ENCODE results near the gene GOSR1. TPM values are rescaled to one million over a fixed set of nuclear protein-coding genes. Genes with fewer than 3 reads are reported as not detected.
"Not testable (repeated sequence)": the region's sequence is repeated elsewhere in the genome, so short reads cannot be mapped to it uniquely, and the experiment has no call there.

The GOSR1 gene
- total RNA-seq, 1 donor: 15.9 TPM

DNA sequence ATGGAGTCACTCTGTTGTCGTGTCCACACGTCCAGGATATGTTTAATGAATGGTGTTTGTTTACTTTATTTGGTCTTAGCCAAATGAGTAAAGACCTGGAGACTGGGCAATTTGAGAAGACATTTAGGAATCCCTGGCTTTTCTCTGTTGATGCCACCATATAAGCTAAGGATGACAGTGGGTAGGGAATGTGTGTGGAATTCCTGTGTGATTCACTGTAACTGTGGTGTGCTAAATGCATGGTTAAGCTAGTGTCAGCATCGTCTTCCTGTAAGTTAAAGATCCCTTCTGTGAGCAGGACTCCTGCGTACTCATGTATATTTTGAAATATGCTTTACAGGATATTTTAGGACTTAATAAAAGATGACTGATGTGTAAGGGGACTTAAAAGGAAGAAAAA lies 26.4 kb downstream of the GOSR1 start:
- DNase-seq (ENCODE audit: low read depth in 2 of 3, low spot score in 2 of 3): no peak

DNA sequence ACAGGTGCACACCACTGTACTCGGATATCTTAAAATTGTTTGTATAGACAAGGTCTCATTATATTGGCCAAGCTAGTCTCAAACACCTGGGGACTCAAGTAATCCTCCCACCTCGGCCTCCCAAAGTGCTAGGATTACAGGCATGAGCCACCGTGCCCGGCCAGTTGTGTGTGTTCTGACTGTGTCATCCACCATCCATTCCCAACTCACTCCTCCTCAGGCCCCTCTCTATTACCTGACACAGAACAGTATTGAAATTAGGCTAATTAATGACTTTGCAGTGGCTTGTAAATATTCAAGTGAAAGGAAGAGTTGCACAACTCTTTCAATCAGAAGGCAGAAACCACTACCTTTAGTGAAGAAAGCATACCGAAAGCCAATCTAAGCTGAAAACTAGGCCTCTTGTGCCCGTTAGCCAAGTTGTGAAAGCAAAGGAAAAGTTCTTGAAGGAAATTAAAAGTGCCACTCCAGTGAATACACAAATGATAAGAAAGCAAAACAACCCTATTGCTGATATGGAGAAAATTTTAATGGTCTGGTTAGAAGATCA lies 28.7 kb downstream of the GOSR1 start:
- no peak for DNase-seq (ENCODE audit: low read depth in 2 of 3, low spot score in 2 of 3)

DNA sequence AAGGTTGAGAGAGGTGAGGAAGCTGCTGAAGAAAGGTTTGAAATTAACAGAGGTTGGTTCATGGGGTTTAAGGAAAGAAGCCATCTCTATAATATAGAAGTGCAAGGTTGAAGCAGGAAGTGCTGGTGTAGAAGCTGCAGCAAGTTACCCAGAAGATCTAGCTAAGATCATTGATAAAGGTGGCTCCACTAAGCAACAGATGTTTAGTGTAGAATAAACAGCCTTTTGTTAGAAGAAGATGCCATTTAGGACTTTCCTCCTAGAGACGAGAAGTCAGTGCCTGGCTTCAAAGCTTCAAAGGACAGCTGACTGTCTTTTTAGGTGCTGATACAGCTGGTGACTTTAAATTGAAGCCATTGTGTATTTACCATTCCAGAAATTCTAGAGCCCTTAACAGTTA lies 29.3 kb downstream of the GOSR1 start:
- DNase-seq (ENCODE audit: low read depth in 2 of 3, low spot score in 2 of 3): no peak

DNA sequence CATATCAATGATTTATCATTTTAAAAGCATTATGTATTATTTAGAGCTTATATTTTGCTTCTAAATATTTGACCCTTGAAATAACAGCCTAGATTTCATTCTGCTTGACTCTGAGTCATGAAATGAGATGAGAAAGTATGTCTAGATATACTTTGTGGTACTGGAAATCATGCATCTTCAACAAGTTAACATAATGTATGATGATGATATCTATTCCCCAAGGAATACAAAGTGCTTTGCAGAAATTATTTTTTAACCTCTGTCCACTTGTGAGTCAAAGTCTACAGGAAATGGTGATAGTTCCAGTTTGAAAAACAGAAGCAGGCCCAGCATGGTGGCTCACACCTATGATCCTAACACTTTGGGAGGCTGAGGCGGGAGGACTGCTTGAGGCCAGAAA lies 36.1 kb downstream of the GOSR1 start:
- no peak for DNase-seq (ENCODE audit: low read depth in 2 of 3, low spot score in 2 of 3)

DNA sequence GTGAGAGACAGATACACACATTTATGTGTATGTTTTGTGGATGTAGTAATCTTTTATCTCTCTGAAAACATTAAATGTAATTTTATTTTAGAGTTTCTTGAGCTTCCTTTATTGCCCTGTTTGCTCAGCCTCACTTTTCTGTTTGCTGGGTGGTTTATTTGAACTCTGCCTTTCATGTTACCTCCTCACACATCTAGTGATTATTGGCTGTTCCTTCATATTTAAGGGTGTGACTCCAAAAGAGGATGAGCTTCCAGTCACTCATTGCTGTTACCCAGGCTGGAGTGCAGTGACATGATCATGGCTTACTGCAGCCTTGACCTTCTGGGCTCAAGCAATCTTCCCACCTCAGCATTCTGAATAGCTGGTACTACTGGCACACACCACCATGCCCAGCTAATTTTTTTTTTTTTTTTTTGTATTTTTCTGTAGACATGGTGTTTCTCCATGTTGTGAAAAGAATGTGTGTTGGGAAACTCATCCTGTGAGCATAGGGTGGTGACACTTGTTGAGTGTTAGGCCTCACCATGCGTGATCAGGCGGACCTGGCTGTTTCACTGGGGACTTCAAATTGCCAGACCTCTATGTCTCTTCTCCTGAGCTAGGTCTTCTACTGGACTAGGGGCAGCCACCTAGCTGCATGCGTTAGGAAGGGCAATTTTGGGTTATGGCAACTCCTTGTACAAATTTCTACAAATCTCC lies 37.8 kb downstream of the GOSR1 start:
- no peak for DNase-seq (ENCODE audit: low read depth in 2 of 3, low spot score in 2 of 3)

DNA sequence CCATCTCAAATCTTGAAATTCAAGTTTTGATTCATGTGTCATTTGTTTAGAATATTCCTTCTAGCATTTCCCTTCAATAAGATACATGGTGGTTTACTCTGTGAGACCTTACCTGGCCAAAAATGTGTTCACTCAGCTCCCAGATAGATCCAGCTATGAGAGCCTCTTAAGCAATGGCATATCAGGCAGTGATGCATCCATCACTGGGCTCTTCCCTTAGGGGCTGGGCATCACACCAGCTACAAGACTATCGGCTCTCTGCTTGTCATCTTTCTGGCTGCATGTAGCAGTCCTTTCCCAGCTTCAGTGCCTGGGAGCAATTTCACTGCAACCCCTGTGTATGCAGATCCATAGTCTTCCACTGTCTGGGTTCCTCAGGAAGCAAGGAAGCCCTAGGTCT lies 40.6 kb downstream of the GOSR1 start:
- no peak for DNase-seq (ENCODE audit: low read depth in 2 of 3, low spot score in 2 of 3)

DNA sequence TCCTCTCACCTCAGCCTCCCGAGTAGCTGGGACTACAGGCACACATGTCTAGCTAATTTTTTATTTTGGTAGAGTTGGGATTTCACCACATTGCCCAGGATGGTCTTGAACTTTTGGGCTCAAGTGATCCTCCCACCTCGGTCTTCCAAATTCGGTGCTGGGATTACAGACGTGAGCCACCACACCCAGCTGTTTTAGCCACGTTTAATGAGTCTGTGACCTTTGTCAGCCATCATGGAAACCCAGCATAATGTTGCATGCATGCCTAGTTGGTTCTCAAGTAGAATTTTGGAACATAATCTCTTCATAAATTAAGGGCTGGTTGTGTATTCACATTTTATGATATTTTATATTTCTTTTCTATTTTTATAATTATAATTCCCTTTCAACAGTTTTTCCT lies 42.0 kb downstream of the GOSR1 start:
- no peak for DNase-seq (ENCODE audit: low read depth in 2 of 3, low spot score in 2 of 3)

DNA sequence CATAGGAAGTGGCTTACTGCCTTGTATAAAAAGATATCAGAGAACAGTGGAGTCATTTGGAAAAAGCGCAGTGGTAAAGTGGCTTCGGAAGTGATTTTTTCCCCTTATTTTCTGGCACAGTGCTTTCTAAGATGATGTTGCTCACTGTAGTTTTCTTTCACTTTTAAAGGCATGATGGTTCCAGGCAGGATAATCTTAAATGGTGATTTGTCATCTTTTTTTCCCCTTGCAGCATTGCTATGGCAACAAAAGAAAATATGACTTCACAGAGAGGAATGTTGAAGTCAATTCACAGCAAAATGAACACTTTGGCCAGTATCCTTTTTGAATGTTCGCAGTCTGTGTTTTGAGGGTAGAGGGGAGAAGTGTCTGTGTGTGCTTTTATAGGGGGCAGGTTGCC lies 42.5 kb downstream of the GOSR1 start:
- DNase-seq (ENCODE audit: low read depth in 2 of 3, low spot score in 2 of 3): no peak

DNA sequence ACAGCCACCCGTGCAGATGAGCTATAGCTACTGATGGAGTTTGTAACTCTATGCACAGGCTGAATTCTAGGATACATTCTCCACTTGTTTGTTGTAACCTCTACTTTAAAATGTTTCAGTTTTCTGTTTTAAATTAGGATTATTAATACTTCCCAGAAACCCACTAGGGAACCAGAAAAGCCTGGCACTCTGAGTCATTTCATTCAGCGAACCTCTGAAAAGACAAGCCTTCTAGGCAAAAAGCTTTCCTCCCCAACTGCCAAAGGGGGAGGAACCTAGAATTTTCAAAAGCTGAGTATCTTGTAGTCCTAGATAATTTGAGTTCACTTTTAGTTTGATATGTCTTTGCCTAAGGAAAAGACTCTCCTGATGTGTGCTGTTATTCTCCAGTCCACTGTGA lies 43.2 kb downstream of the GOSR1 start:
- no peak for DNase-seq (ENCODE audit: low read depth in 2 of 3, low spot score in 2 of 3)

DNA sequence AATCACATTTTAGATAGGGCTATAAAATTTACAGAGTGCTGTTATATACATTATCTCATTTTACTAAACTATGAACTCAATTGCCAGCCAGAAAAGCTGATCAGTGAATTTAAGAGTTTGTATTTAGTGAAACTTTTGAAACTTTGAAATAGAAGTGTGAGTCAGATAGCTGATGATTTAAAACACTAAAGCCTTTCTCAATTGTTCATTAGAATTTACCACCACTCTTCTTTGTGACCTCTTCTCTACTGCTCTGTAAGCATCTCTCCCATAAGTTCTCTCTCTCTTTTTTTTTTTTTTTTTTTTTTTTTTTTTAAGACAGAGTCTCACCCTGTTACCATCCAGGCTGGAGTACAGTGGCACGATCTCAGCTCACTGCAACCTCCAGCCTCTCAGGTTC lies 43.7 kb downstream of the GOSR1 start:
- no peak for DNase-seq (ENCODE audit: low read depth in 2 of 3, low spot score in 2 of 3)

DNA sequence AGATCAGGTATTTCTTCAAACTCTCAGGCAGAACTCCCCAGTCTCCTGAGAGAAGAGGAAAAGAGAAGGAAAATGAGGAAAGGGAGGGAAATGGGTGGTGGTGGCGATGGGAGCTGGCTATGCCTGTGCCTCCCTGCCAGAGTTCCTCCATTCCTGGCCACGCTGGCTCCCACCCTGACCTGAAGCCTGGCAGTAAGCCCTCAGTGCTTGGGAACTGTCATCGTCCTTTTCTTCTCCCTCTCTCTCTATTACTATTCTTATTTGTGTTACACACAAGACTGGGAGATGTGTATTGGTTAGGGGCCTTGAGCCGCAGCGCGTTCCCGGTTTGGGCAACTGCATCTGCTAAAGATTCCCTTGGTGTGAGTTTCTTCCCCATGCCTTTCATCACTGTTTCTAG lies 44.6 kb downstream of the GOSR1 start:
- no peak for DNase-seq (ENCODE audit: low read depth in 2 of 3, low spot score in 2 of 3)

DNA sequence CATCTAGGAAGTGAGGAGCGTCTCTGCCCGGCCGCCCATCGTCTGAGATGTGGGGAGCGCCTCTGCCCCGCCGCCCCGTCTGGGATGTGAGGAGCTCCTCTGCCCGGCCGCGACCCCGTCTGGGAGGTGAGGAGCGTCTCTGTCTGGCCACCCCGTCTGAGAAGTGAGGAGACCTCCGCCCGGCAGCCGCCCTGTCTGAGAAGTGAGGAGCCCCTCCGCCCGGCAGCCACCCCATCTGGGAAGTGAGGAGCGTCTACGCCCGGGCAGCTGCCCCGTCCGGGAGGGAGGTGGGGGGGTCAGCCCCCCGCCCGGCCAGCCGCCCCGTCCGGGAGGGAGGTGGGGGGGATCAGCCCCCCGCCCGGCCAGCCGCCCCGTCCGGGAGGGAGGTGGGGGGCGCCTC lies 46.0 kb downstream of the GOSR1 start:
- DNase-seq (ENCODE audit: low read depth in 2 of 3, low spot score in 2 of 3): not testable (repeated sequence)

DNA sequence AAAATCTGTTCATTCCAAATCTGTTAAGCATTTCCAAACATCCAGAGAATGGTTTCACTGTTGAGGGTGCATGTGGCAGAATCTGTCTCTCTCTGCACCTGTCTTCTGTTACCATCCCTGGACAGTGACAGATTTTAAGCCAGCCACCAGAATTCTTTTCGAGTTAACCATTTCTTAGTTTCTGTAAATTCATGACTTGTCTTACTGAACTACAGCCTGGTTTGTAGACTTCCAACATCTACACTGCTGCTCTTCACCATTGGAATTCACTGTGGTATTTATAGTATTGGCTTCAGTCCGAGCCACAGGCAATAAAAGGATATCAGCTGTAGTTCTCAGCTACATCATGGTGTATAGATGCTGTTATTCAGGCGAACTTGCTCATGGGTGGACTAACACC lies 47.6 kb downstream of the GOSR1 start:
- DNase-seq (ENCODE audit: low read depth in 2 of 3, low spot score in 2 of 3): no peak

DNA sequence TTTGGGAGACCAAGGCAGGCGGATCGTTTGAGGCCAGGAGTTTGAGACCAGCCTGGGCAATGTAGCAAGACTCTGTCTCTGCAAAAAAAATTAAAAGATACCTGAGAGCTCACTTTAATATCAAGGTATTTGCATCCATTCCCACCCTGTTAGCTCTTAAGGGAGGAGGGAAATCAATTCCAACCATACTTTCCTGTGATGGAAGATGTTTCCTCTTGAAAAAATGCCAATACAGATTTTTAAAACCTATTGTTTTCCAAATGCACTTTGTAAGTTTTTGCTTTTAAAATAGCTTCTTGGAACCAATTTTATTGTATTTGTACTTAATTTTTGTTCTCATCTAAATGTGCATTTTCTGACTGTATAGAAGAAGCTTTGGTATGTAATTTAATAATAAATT lies 49.2 kb downstream of the GOSR1 start:
- DNase-seq (ENCODE audit: low read depth in 2 of 3, low spot score in 2 of 3): no peak

DNA sequence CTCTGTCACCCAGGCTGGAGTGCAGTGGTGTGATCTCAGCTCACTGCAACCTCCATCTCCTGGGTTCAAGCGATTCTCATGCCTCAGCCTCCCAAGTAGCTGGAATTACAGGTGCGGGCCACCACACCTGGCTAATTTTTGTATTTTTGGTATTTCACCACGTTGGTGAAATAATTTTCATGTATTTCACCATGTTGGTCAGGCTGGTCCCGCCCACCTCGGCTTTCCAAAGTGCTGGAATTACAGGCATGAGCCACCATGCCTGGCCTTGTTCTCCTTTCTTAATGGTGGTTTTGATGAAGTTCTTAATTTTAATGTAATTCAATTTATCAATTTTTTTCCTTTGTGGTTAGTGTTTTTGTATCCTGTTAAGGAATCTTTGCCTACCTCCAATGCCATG lies 51.5 kb downstream of the GOSR1 start:
- not testable (repeated sequence) for DNase-seq (ENCODE audit: low read depth in 2 of 3, low spot score in 2 of 3)

DNA sequence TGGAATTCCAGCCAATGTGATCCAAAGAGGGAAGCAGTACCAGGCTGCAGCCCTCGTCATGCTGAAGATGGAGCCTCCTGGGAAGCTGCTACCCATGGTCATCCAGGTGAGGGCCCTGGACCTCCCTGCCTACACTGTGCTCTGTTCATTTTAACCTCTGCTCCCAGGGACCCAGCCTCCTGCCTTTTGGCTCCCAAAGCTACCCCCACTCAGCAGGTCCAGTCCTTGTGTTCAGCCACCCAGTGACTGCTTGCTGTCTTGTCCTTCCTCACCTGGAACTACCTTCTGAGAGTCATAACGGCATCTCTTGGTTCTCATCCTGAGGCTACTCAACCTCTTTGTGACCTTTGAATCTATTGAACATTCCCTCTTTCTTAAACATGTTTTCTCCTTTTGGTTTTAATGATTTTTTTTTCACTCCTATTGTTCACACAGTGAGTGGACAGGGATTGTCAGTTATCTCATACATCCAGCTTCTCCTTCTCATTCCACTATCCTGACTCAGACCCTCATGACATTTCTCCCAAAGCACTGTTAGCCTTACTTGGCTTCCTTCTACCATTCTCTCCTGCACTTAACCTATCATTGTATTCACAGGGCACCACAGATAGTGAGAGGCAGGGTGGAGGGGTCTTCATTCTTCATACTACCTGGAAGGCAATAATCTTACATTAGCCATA lies 53.3 kb downstream of the GOSR1 start:
- DNase-seq (ENCODE audit: low read depth in 2 of 3, low spot score in 2 of 3): no peak

DNA sequence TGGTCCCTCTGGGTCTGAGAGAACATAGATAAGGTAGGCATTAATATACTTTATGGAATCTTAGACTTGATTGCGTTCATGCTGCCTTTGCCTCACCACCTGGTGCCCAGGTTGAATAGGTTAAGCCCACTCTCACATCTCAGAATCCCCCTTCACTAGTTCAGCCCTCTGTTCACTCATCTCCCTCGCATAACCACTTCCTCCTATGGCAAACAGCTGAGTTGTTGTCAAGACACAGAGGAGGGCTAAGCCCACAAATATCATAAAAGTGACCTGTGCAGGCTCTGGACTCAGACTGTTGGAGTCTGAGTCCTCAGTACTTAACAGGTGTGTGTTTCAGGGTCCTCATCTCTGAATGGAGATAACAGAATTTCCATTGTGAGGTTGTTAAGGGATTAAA lies 55.7 kb downstream of the GOSR1 start:
- no peak for DNase-seq (ENCODE audit: low read depth in 2 of 3, low spot score in 2 of 3)

DNA sequence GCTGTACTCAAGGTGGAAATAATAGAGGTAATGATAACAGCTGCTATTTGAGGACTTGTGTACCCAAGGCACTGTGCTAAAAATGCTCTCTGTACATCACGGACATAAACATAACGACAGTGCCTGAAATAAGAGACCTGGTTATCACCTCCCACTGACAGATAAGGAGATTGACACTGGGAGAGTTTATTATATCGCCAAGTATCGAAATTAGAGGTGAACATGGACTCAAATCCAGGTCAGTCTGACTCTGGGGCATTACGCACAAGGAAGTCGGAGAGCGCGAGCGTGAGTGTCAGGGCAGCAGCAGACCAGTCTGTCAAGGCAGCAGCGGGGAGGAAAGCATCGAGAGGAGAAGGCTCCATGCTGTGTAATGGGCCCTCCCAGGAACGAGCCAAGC lies 57.1 kb downstream of the GOSR1 start:
- DNase-seq (ENCODE audit: low read depth in 2 of 3, low spot score in 2 of 3): no peak

DNA sequence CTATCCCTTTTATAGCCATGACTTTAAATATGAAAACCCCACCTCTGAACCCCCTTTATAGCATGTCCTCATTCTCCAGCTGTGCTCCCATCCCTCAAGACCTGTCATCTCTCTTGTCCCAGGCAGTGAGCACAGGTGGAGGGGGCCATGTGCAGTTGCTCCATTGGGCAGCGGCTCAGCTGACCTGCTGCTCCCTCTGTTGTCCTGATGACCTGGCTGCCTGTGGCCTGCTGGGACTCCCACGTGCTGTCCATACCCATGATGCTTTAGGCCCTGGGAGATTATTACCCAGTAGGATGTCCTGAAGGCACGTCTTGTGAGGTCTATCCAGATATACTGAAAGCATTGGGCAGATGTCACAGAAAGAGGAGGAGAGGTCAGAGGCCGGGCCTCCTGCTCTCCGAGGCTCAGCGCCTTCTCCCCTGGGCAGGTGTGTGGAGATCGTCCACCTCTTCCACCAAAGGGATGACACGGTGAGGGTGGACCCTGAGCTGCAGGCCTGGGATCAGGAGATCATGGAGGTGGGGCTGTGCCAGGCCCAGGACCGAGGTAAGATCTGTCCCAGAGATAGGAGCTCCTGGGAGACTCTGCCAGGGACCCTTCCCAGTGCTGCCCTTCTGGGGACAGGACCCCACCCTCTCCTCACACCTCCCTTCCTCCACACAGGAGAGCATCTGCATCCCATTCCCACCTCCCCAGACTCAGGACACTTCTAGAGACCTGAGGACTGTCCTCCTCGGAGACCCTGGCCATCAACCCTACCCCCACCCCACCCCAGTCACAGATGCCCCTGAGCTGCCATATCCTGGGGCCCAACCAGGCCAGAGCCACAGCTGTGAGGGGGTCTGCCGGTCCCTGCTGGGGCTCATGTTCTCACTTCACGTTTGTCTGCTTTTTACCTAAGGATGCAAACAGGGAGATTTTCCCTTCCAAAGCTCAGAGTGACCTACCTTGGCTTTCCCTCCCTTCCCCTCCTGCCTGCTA lies 58.0 kb downstream of the GOSR1 start:
- DNase-seq (ENCODE audit: low read depth in 2 of 3, low spot score in 2 of 3): no peak

DNA sequence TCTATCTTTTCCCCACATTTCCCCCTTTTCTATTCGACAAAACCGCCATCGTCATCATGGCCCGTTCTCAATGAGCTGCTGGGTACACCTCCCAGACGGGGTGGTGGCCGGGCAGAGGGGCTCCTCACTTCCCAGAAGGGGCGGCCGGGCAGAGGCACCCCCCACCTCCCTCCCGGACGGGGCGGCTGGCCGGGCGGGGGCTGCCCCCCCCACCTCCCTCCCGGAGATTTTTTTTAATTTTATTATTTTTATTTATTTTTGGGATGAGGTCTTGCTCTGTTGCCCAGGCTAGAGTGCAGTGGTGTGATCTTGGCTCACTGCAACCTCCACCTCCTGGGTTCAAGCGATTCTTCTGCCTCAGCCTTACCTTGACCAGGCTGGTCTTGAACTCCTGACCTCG lies 59.6 kb downstream of the GOSR1 start:
- DNase-seq (ENCODE audit: low read depth in 2 of 3, low spot score in 2 of 3): not testable (repeated sequence)

DNA sequence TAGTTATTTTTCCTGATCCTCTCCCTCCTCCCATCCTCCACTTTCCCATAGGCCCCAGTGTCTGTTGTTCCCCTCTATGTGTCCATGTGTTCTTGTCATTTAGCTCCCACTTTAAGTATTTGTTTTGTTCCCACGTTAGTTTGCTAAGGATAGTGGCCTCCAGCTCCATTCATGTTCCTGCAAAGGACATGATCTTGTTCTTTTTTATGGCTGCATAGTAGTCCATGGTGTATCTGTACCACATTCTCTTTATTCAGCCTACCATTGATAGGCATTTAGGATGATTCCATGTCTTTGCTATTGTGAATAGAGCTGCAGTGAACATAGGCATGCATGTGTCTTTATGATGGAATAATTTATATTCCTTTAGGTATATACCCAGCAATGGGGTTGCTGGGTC lies 60.5 kb downstream of the GOSR1 start:
- not testable (repeated sequence) for DNase-seq (ENCODE audit: low read depth in 2 of 3, low spot score in 2 of 3)

All from hematopoietic multipotent progenitor cell (in vitro differentiated cells).